WTC11 (cell line): Measurements from ENCODE around the gene PCBP3.

Experiments used
- ATF3 ChIP-seq: sonication (generic); formaldehyde crosslinking; conservative IDR thresholded peaks from 2 replicates; pipeline ENCODE4 v1.8.1; 2022; ENCODE audit warnings: mild to moderate bottlenecking, missing genetic modification reagents
- CTCF ChIP-seq: fragments of 200-600 bp; IDR thresholded peaks from 2 replicates; pipeline ENCODE4 v1.8.0; 2022; ENCODE audit warnings: antibody characterized with exemption
- FOXJ3 ChIP-seq: sonication (generic); formaldehyde crosslinking; IDR thresholded peaks from 2 replicates; pipeline ENCODE4 v1.9.0; 2021; ENCODE audit warnings: missing genetic modification reagents, mild to moderate bottlenecking, borderline replicate concordance
- JUN ChIP-seq: sonication (generic); formaldehyde crosslinking; IDR thresholded peaks from 2 replicates; pipeline ENCODE4 v1.8.0; 2023; ENCODE audit warnings: mild to moderate bottlenecking, missing genetic modification reagents
- STAT6 ChIP-seq: sonication (generic); formaldehyde crosslinking; conservative IDR thresholded peaks from 2 replicates; pipeline ENCODE4 v1.8.1; 2023; ENCODE audit warnings: mild to moderate bottlenecking, low read depth, missing genetic modification reagents, moderate library complexity
- ZNF219 ChIP-seq: sonication (generic); formaldehyde crosslinking; IDR thresholded peaks from 2 replicates; pipeline ENCODE4 v1.8.0; 2023; ENCODE audit warnings: missing genetic modification reagents, mild to moderate bottlenecking, borderline replicate concordance

GRCh38 chr21:45945868-45946210 lies 302.3 kb downstream of the PCBP3 start:
- TF ChIP-seq CTCF = no peak
- no peak for TF ChIP-seq STAT6 (CRISPR knock-in tag)
- no peak for TF ChIP-seq JUN (CRISPR knock-in tag)
- TF ChIP-seq ZNF219 (CRISPR knock-in tag) = no peak
- no peak for TF ChIP-seq ATF3 (CRISPR knock-in tag)
- TF ChIP-seq FOXJ3 (CRISPR knock-in tag) = no peak
